ENCODE data around the gene IFI27L2. TPM values are rescaled to one million over a fixed set of nuclear protein-coding genes. Genes with fewer than 3 reads are reported as not detected.

Gene IFI27L2
- total and polyA plus RNA-seq, 2 of the 8 experiments (the other 6 are each of a cell fraction or from before 2014, with no cell fraction given), result 14.0 to 69.6 TPM

DNA sequence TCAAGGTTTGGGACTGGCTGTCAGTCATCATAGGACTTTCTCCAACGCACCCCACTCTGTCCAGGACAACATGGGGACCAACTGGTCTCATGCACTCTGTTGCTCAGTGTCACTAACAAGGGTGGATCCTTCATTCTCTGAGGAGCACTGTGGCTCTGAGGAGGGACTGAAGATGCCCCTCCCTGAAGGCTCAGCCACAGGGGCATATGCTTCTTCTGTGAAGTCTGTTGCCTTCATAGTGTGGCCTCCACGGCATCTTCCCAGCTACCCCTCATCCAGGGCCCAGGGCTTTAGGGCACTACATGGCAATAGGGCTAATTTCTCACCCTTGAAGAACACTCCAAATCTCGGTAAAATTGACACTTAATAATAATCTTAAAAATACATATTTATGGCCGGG lies 14.3 kb upstream of the IFI27L2 start:
- Histone ChIP-seq H2BK12ac (ENCODE audit: low read depth, low read length) (peak overlapping the region; percentile 82; the same call in 1 of the 2 replicates), H2BK5ac (ENCODE audit: low read depth, low read length) (no peak overlapping the region), H3K4me2 (ENCODE audit: insufficient read depth in 1 of 2, low read depth in 2 of 2, low read length in 2 of 2) (no peak overlapping the region), H3K27ac (ENCODE audit: low read depth, low read length) (no peak overlapping the region), H3K9me3 (ENCODE audit: insufficient read depth in 2 of 2, low read depth in 1 of 2, low read length in 1 of 2) (no peaks in the 10 kb centered on the region), H2BK15ac (ENCODE audit: low read length) (0 out of 2 replicates have a peak overlapping the region, but pooled peaks have one; percentile 47), H4K91ac (replicated peaks; ENCODE audit: insufficient read length, low read length) (no peak overlapping the region), H4K8ac (ENCODE audit: extremely low read depth, insufficient read depth, low read length) (no peak overlapping the region), H3K23ac (ENCODE audit: insufficient read length) (no peak overlapping the region), H2AK5ac (ENCODE audit: low read depth, low read length) (no peak overlapping the region), H2BK20ac (ENCODE audit: low read length) (no peak overlapping the region), H3K4me3 (ENCODE audit: extremely low read depth in 1 of 4, insufficient read depth in 2 of 4, low read depth in 3 of 4, low read length in 4 of 4) (no peak overlapping the region), H3K56ac (replicated peaks; ENCODE audit: insufficient read length, low read depth, low read length) (no peak overlapping the region), H3K79me2 (ENCODE audit: control insufficient read depth in 1 of 2, insufficient read depth in 2 of 2, low read length in 2 of 2) (no peaks in the 10 kb centered on the region), H3K27me3 (replicated peaks in 1 of 4; ENCODE audit: control insufficient read depth in 3 of 4, extremely low read depth in 1 of 4, insufficient read depth in 3 of 4, low read length in 3 of 4) (no peaks in the 10 kb centered on the region), H3K23me2 (ENCODE audit: low read depth, low read length) (no peaks in the 10 kb centered on the region), H2AFZ (ENCODE audit: low read length) (no peak overlapping the region), H3K4me1 (replicated peaks in 1 of 4; ENCODE audit: control insufficient read depth in 3 of 4, insufficient read depth in 4 of 4, low read length in 3 of 4) (peaks cover 4 to 13% (median 11%) of the 10 kb centered on the region in 4 experiments; a peak in 6 of 7 replicates), H3K18ac (ENCODE audit: extremely low read depth, low read length) (no peak overlapping the region), H3K79me1 (ENCODE audit: low read depth, low read length) (no peaks in the 10 kb centered on the region), H3K14ac (ENCODE audit: insufficient read length) (no peak overlapping the region), H3K36me3 (ENCODE audit: control insufficient read depth in 2 of 4, insufficient read depth in 4 of 4, low read length in 3 of 4) (no peaks in the 10 kb centered on the region), H3K9ac (replicated peaks in 1 of 4; ENCODE audit: extremely low read depth in 1 of 4, low read depth in 3 of 4, low read length in 3 of 4) (no peak overlapping the region), H4K5ac (ENCODE audit: insufficient read length, low read depth, low read length) (no peak overlapping the region), H2BK120ac (replicated peaks; ENCODE audit: low read depth, low read length) (no peak overlapping the region), H4K20me1 (replicated peaks in 1 of 2; ENCODE audit: control insufficient read depth in 1 of 2, insufficient read depth in 2 of 2, low read length in 2 of 2) (no peaks in the 10 kb centered on the region), H3K4ac (replicated peaks; ENCODE audit: insufficient read length, low read depth, low read length) (no peak overlapping the region)
- POLR2A ChIA-PET (ENCODE audit: partially characterized antibody), result interaction anchor here (1.2 kb wide), 1 partner anchor 15 kb away, joined by 3 read pairs; the partner anchor contains the start of gene IFI27L2
- CTCF ChIA-PET (ENCODE audit: partially characterized antibody), result interaction anchor here (0.9 to 9.2 kb wide), 13 partner anchors 9 to 200 kb away, joined by 3 to 148 read pairs (median 9); partner anchors contain the start of gene IFI27L2
- DNase-seq (ENCODE audit: low read depth in 1 of 2, low spot score in 2 of 2), result peak in 1 of 2 experiments; percentile 41
- FAIRE-seq, result no peak
- WGBS, 2 experiments (ENCODE audit: extremely low coverage in 1 of 2, insufficient coverage in 1 of 2, insufficient read length in 1 of 2, insufficient replicate concordance in 2 of 2, low coverage in 1 of 2, low lambda C conversion rate in 2 of 2, missing lambda C conversion rate in 1 of 2), result 92% methylated on average over 4 of the region's 4 CpGs; no CpG with 5 or more reads in 1 of the 2 experiments
- TF ChIP-seq POLR2A (IDR thresholded peaks at IDR 0.05; ENCODE audit: control extremely low read depth in 1 of 2, low read depth in 2 of 2, low read length in 2 of 2), result no peak
- TF ChIP-seq ATF3 (IDR thresholded peaks at IDR 0.05; ENCODE audit: insufficient read depth, low read depth, low read length), result no peak
- no peak for TF ChIP-seq HDAC2 (IDR thresholded peaks at IDR 0.05; ENCODE audit: borderline replicate concordance in 1 of 2, low read depth in 2 of 2, low read length in 2 of 2)
- TF ChIP-seq EZH2 (IDR thresholded peaks at IDR 0.05; ENCODE audit: low read depth, low read length, severe bottlenecking), result no peak
- TF ChIP-seq CHD1 (IDR thresholded peaks at IDR 0.05; ENCODE audit: low read depth, low read length), result no peak
- TF ChIP-seq CTBP2 (IDR thresholded peaks at IDR 0.05; ENCODE audit: borderline replicate concordance, insufficient read depth, insufficient read length, low read length), result no peak
- TF ChIP-seq PHF8 (conservative IDR thresholded peaks at IDR 0.05; ENCODE audit: low read depth, low read length), result no peak
- TF ChIP-seq NANOG (IDR thresholded peaks at IDR 0.05; ENCODE audit: insufficient read depth, low read depth, low read length, poor library complexity, severe bottlenecking), result no peak
- no peak for TF ChIP-seq SIN3A (conservative IDR thresholded peaks at IDR 0.05 in 1 of 2, IDR thresholded peaks at IDR 0.05 in 1 of 2; ENCODE audit: low read depth in 1 of 2, low read length in 2 of 2)
- TF ChIP-seq RNF2 (IDR thresholded peaks at IDR 0.05; ENCODE audit: borderline replicate concordance, low read depth, low read length, missing control alignments, poor library complexity, severe bottlenecking), result no peak
- no peak for TF ChIP-seq POU5F1 (IDR thresholded peaks at IDR 0.05; ENCODE audit: low read depth, low read length)
